Measurements from ENCODE around the gene CUX1. TPM values are rescaled to one million over a fixed set of nuclear protein-coding genes. Genes with fewer than 3 reads are reported as not detected.

Gene CUX1
- total and polyA plus RNA-seq, 10 of the 15 experiments (the other 5 are each of a cell fraction or from before 2014, with no cell fraction given) = 6.1 to 48.6 (median 25.9) TPM

DNA sequence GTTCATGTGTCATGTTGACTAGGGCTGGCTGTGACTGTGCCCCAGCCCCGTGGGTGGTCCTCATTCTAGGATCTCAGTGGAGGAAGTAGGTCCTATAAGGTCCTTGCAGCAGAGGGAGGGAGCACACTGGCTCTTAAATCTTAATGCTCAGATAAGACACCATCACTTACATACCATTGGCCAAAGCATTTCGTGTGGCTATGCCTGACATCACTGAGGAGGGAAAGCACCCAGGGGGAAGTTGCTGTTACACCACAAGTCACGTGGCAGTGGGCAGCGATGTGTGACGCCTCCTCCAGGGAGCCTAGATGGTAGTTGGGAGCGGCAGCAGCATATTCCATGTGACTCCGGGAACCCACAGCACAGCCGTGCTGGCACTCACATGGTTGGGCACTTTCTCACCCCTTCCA is 244.6 kb downstream of the CUX1 start (continued):
- TF ChIP-seq BHLHE40 (IDR thresholded peaks at IDR 0.05; ENCODE audit: borderline replicate concordance in 1 of 2, low read depth in 2 of 2, low read length in 1 of 2) = peak in 1 of 2 experiments; percentile 68; a peak in 2 of 4 replicates
- TF ChIP-seq, protein P1, sequence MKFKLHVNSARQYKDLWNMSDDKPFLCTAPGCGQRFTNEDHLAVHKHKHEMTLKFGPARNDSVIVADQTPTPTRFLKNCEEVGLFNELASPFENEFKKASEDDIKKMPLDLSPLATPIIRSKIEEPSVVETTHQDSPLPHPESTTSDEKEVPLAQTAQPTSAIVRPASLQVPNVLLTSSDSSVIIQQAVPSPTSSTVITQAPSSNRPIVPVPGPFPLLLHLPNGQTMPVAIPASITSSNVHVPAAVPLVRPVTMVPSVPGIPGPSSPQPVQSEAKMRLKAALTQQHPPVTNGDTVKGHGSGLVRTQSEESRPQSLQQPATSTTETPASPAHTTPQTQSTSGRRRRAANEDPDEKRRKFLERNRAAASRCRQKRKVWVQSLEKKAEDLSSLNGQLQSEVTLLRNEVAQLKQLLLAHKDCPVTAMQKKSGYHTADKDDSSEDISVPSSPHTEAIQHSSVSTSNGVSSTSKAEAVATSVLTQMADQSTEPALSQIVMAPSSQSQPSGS (IDR thresholded peaks at IDR 0.05; ENCODE audit: low read length) = peak; percentile 91
- TF ChIP-seq ZBED1 (IDR thresholded peaks at IDR 0.05; ENCODE audit: borderline replicate concordance) = peak; percentile 35; the same call in 1 of the 2 replicates
- TF ChIP-seq TCF12 (IDR thresholded peaks at IDR 0.05; ENCODE audit: low read depth, low read length) = peak; percentile 85
- peak; percentile 56; the same call in 1 of the 2 replicates for TF ChIP-seq CBFB (IDR thresholded peaks at IDR 0.05; ENCODE audit: low read depth)
- 0 out of 2 replicates have a peak, but pooled peaks have one; percentile 32 for TF ChIP-seq CHD2 (IDR thresholded peaks at IDR 0.05; ENCODE audit: borderline replicate concordance, low read depth, low read length)
- TF ChIP-seq ZNF622 (IDR thresholded peaks at IDR 0.05) = no peak
- TF ChIP-seq HDGF (IDR thresholded peaks at IDR 0.05) = peak; percentile 70
- peak; percentile 87 for TF ChIP-seq GATAD2B (conservative IDR thresholded peaks at IDR 0.05; ENCODE audit: low read depth)
- peak; percentile 100 for TF ChIP-seq PAX5 (IDR thresholded peaks at IDR 0.05; ENCODE audit: borderline replicate concordance, low read depth, low read length)
- peak; percentile 97 to 98 for TF ChIP-seq IKZF2 (IDR thresholded peaks at IDR 0.05)
- TF ChIP-seq NR2F1 (conservative IDR thresholded peaks at IDR 0.05) = no peak; the same call in 1 of the 2 replicates
- TF ChIP-seq RELA (IDR thresholded peaks at IDR 0.05; ENCODE audit: borderline replicate concordance, partially characterized antibody) = peak; percentile 89
- peak; percentile 76 to 83; a peak in 3 of 4 replicates for TF ChIP-seq EP300 (IDR thresholded peaks at IDR 0.05; ENCODE audit: borderline replicate concordance in 1 of 2, control insufficient read depth in 1 of 2, low read depth in 2 of 2, low read length in 2 of 2)
- TF ChIP-seq MEF2A (IDR thresholded peaks at IDR 0.05; ENCODE audit: insufficient read depth, low read depth, low read length) = peak; percentile 29; the same call in 1 of the 2 replicates
- TF ChIP-seq, protein P2, sequence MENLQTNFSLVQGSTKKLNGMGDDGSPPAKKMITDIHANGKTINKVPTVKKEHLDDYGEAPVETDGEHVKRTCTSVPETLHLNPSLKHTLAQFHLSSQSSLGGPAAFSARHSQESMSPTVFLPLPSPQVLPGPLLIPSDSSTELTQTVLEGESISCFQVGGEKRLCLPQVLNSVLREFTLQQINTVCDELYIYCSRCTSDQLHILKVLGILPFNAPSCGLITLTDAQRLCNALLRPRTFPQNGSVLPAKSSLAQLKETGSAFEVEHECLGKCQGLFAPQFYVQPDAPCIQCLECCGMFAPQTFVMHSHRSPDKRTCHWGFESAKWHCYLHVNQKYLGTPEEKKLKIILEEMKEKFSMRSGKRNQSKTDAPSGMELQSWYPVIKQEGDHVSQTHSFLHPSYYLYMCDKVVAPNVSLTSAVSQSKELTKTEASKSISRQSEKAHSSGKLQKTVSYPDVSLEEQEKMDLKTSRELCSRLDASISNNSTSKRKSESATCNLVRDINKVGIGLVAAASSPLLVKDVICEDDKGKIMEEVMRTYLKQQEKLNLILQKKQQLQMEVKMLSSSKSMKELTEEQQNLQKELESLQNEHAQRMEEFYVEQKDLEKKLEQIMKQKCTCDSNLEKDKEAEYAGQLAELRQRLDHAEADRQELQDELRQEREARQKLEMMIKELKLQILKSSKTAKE (IDR thresholded peaks at IDR 0.05; ENCODE audit: low read depth, poor library complexity, severe bottlenecking) = peak; percentile 73
- TF ChIP-seq RB1 (IDR thresholded peaks at IDR 0.05; ENCODE audit: borderline replicate concordance) = no peak; the same call in 1 of the 2 replicates
- TF ChIP-seq, protein P3, sequence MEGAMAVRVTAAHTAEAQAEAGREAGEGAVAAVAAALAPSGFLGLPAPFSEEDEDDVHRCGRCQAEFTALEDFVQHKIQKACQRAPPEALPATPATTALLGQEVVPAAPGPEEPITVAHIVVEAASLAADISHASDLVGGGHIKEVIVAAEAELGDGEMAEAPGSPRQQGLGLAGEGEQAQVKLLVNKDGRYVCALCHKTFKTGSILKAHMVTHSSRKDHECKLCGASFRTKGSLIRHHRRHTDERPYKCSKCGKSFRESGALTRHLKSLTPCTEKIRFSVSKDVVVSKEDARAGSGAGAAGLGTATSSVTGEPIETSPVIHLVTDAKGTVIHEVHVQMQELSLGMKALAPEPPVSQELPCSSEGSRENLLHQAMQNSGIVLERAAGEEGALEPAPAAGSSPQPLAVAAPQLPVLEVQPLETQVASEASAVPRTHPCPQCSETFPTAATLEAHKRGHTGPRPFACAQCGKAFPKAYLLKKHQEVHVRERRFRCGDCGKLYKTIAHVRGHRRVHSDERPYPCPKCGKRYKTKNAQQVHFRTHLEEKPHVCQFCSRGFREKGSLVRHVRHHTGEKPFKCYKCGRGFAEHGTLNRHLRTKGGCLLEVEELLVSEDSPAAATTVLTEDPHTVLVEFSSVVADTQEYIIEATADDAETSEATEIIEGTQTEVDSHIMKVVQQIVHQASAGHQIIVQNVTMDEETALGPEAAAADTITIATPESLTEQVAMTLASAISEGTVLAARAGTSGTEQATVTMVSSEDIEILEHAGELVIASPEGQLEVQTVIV (IDR thresholded peaks at IDR 0.05; ENCODE audit: borderline replicate concordance, partially characterized antibody) = no peak
- TF ChIP-seq PAX8 (IDR thresholded peaks at IDR 0.05) = peak; percentile 99
- TF ChIP-seq, protein P4, sequence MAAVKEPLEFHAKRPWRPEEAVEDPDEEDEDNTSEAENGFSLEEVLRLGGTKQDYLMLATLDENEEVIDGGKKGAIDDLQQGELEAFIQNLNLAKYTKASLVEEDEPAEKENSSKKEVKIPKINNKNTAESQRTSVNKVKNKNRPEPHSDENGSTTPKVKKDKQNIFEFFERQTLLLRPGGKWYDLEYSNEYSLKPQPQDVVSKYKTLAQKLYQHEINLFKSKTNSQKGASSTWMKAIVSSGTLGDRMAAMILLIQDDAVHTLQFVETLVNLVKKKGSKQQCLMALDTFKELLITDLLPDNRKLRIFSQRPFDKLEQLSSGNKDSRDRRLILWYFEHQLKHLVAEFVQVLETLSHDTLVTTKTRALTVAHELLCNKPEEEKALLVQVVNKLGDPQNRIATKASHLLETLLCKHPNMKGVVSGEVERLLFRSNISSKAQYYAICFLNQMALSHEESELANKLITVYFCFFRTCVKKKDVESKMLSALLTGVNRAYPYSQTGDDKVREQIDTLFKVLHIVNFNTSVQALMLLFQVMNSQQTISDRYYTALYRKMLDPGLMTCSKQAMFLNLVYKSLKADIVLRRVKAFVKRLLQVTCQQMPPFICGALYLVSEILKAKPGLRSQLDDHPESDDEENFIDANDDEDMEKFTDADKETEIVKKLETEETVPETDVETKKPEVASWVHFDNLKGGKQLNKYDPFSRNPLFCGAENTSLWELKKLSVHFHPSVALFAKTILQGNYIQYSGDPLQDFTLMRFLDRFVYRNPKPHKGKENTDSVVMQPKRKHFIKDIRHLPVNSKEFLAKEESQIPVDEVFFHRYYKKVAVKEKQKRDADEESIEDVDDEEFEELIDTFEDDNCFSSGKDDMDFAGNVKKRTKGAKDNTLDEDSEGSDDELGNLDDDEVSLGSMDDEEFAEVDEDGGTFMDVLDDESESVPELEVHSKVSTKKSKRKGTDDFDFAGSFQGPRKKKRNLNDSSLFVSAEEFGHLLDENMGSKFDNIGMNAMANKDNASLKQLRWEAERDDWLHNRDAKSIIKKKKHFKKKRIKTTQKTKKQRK (IDR thresholded peaks at IDR 0.05; ENCODE audit: low read depth, low read length) = no peak
- peak; percentile 93 for TF ChIP-seq NBN (IDR thresholded peaks at IDR 0.05)
- TF ChIP-seq CREB1 (IDR thresholded peaks at IDR 0.05; ENCODE audit: low read depth) = peak; percentile 94
- TF ChIP-seq SMAD1 (IDR thresholded peaks at IDR 0.05; ENCODE audit: low read depth, partially characterized antibody) = peak; percentile 47
